Measurements from ENCODE around the gene PDE11A.
"Not testable (repeated sequence)": the region's sequence is repeated elsewhere in the genome, so short reads cannot be mapped to it uniquely, and the experiment has no call there.

Gene PDE11A

GRCh38 chr2:177881921-177882320 is 190.7 kb downstream of the PDE11A start:
- no peak for DNase-seq

- no peak for DNase-seq
These were observed 191.4 kb downstream of the PDE11A start for GRCh38 chr2:177881008-177881747.

- DNase-seq = no peak
These were observed 192.3 kb downstream of the PDE11A start for GRCh38 chr2:177880285-177880684.

GRCh38 chr2:177876950-177877349 is 195.6 kb downstream of the PDE11A start:
- no peak for DNase-seq

GRCh38 chr2:177874686-177875085 is 197.9 kb downstream of the PDE11A start:
- DNase-seq = no peak

GRCh38 chr2:177873915-177874314 is 198.7 kb downstream of the PDE11A start:
- DNase-seq = no peak

GRCh38 chr2:177872286-177872685 is 200.3 kb downstream of the PDE11A start:
- DNase-seq = no peak

- no peak for DNase-seq
These were observed 202.7 kb downstream of the PDE11A start for GRCh38 chr2:177869912-177870311.

- DNase-seq = no peak
These were observed 203.4 kb downstream of the PDE11A start for GRCh38 chr2:177869209-177869608.

- DNase-seq = no peak
These were observed 203.8 kb downstream of the PDE11A start for GRCh38 chr2:177868806-177869205.

GRCh38 chr2:177857538-177857937 is 215.0 kb downstream of the PDE11A start:
- DNase-seq = no peak

- no peak for DNase-seq
These were observed 220.2 kb downstream of the PDE11A start for GRCh38 chr2:177852389-177852788.

- DNase-seq = no peak
These were observed 229.4 kb downstream of the PDE11A start for GRCh38 chr2:177843188-177843587.

- no peak for DNase-seq
These were observed 230.3 kb downstream of the PDE11A start for GRCh38 chr2:177842243-177842642.

- DNase-seq = not testable (repeated sequence)
These were observed 237.0 kb downstream of the PDE11A start for GRCh38 chr2:177835418-177836204.

- no peak for DNase-seq
These were observed 239.8 kb downstream of the PDE11A start for GRCh38 chr2:177832611-177833433.

GRCh38 chr2:177830881-177831386 is 241.6 kb downstream of the PDE11A start:
- DNase-seq = no peak

- no peak for DNase-seq
These were observed 244.0 kb downstream of the PDE11A start for GRCh38 chr2:177828557-177828956.

- no peak for DNase-seq
These were observed 245.7 kb downstream of the PDE11A start for GRCh38 chr2:177826897-177827296.

- DNase-seq = no peak
These were observed 249.6 kb downstream of the PDE11A start for GRCh38 chr2:177822941-177823340.

GRCh38 chr2:177818412-177818811 is 254.2 kb downstream of the PDE11A start:
- DNase-seq = no peak

GRCh38 chr2:177817300-177817699 is 255.3 kb downstream of the PDE11A start:
- DNase-seq = no peak

- DNase-seq = no peak
These were observed 255.8 kb downstream of the PDE11A start for GRCh38 chr2:177816766-177817165.
